Prostate gland (tissue), 2 donors: ENCODE results near the gene KDM4F. TPM values are rescaled to one million over a fixed set of nuclear protein-coding genes. Genes with fewer than 3 reads are reported as not detected.

Source experiments
- DNase-seq: peaks from one replicate; pipeline ENCODE4 v3.0.0-alpha.2; 2019; ENCODE audit warnings: low spot score
- H3K27ac ChIP-seq, 2 donors: fragments of 200-600 bp; sonication (generic); 2 replicates each; pipeline ENCODE4 v1.5.1; 2017 to 2019
- H3K27me3 ChIP-seq: fragments of 200-600 bp; sonication (generic); replicated peaks from 2 replicates; pipeline ENCODE4 v1.5.1; 2019; ENCODE audit not compliant: insufficient read depth
- H3K36me3 ChIP-seq, 2 donors: fragments of 200-600 bp; sonication (generic); 1 replicate in 1 of 2; 2 replicates in 1 of 2; pipeline versions ENCODE4 v1.5.1 to v1.8.1; 2017 to 2019
- H3K4me1 ChIP-seq: fragments of 200-600 bp; sonication (generic); replicated peaks from 2 replicates; pipeline ENCODE4 v1.5.1; 2019
- H3K4me3 ChIP-seq, 2 donors: fragments of 200-600 bp; sonication (generic); 2 replicates each; pipeline ENCODE4 v1.5.1; 2017 to 2019
- H3K9me3 ChIP-seq: fragments of 200-600 bp; sonication (generic); 2 replicates; pipeline ENCODE4 v1.5.1; 2017
- CTCF ChIP-seq, 4 experiments: fragments of 200-600 bp in 2 of 4; fragments of 450-650 bp in 2 of 4; sonication (generic) in 2 of 4; IDR thresholded peaks; 1 replicate in 3 of 4; 2 replicates in 1 of 4; pipeline ENCODE4 v1.5.1; 2016 to 2019; ENCODE audit warnings: antibody characterized with exemption in 4 of 4, mild to moderate bottlenecking in 2 of 4, moderate library complexity in 2 of 4
- POLR2A ChIP-seq: fragments of 450-650 bp; IDR thresholded peaks from one replicate; pipeline ENCODE4 v1.6.1; 2016; ENCODE audit warnings: antibody characterized with exemption, mild to moderate bottlenecking
- POLR2AphosphoS5 ChIP-seq: sonication (generic); formaldehyde crosslinking; IDR thresholded peaks from one replicate; pipeline ENCODE4 v1.6.1; 2017; ENCODE audit warnings: antibody characterized with exemption
- WGBS: methylation state at CpG from one replicate; pipeline ENCODE4 v1.1.5; 2018; 5-methylcytosine and 5-hydroxymethylcytosine counted together
- intact Hi-C: fragments of 100-400 bp; cut with DNase I; formaldehyde crosslinking; loops from one replicate; pipeline ENCODE4 v1.14.2; 2022
- total RNA-seq, 2 donors: library from RNA; depleted of rRNA; stranded (reverse); fragments of >200 nt; gene quantifications; one replicate each; pipeline ENCODE4 v1.1.0, GENCODE V29; 2016

Gene KDM4F
- total RNA-seq, 2 donors from 2014 or later, result not detected

DNA sequence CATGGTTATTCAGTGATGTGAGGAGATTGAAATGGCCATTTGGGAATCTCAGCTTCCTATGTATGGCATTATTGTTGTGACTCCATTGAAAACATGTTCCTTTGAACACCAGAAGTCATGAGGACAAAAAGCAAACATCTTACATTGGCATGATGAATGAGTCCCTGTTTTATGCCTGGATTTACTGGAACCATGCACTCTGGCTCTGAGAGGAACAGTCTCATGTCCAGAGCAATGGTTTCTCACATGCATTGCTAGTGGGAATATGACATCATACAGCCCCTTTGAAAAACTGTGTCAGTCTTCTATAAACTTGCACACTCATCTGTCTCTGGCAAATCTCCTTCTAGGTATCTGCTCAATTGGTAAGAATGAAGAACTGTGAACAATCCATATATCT is 3.4 kb upstream of the KDM4F start:
- no peak for DNase-seq

GRCh38 chr11:95050595-95051202 is 1.5 kb downstream of the KDM4F start:
- 97% methylated on average over 22 of the region's 22 CpGs for WGBS
- Histone ChIP-seq H3K27ac (no peak overlapping the region), H3K36me3 (no peaks in the 10 kb centered on the region), H3K4me3 (no peak overlapping the region), H3K9me3 (no peaks in the 10 kb centered on the region), H3K4me1 (no peaks in the 10 kb centered on the region), H3K27me3 (no peaks in the 10 kb centered on the region)
- intact Hi-C loops, result no loop called here
- DNase-seq, result no peak
- TF ChIP-seq POLR2A (no peak), CTCF (IDR thresholded peaks at IDR 0.05) (no peak), POLR2AphosphoS5 (no peak)

More for the DNA sequence above, 3.4 kb upstream of the KDM4F start:
- H3K27ac ChIP-seq, result no peak overlapping the region
- H3K4me1 ChIP-seq, result no peaks in the 10 kb centered on the region
- intact Hi-C loops, result no loop called here
- TF ChIP-seq CTCF (IDR thresholded peaks at IDR 0.05), result no peak
- TF ChIP-seq POLR2AphosphoS5, result no peak
- TF ChIP-seq POLR2A, result no peak
- no peaks in the 10 kb centered on the region for H3K9me3 ChIP-seq
- H3K36me3 ChIP-seq, result no peaks in the 10 kb centered on the region
- H3K27me3 ChIP-seq, result no peaks in the 10 kb centered on the region
- H3K4me3 ChIP-seq, result no peak overlapping the region

DNA sequence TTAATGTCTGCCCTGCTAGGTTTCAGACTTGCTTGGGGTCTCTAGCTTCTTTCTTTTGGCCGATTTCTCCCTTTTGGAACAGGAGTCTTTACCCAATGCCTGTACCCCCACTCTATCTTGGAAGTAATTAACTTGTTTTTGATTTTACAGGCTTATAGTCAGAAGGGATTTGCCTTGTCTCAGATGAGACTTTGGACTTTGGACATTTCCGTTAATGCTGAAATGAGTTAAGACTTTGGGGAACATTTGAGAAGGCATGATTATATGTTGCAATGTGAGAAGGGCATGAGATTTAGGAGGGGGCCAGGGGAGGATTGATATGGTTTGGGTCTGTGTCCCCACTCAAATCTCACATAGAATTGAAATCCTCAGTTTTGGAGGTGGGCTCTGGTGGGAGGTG is 5.1 kb downstream of the KDM4F start:
- Histone ChIP-seq H3K4me3 (no peak overlapping the region), H3K4me1 (no peaks in the 10 kb centered on the region), H3K36me3 (no peaks in the 10 kb centered on the region), H3K27ac (no peak overlapping the region), H3K9me3 (no peaks in the 10 kb centered on the region), H3K27me3 (no peaks in the 10 kb centered on the region)
- intact Hi-C loops, result no loop called here
- no peak for DNase-seq
- TF ChIP-seq POLR2A (no peak), POLR2AphosphoS5 (no peak), CTCF (IDR thresholded peaks at IDR 0.05) (no peak)
- 91% methylated on average over 2 of the region's 2 CpGs for WGBS

DNA sequence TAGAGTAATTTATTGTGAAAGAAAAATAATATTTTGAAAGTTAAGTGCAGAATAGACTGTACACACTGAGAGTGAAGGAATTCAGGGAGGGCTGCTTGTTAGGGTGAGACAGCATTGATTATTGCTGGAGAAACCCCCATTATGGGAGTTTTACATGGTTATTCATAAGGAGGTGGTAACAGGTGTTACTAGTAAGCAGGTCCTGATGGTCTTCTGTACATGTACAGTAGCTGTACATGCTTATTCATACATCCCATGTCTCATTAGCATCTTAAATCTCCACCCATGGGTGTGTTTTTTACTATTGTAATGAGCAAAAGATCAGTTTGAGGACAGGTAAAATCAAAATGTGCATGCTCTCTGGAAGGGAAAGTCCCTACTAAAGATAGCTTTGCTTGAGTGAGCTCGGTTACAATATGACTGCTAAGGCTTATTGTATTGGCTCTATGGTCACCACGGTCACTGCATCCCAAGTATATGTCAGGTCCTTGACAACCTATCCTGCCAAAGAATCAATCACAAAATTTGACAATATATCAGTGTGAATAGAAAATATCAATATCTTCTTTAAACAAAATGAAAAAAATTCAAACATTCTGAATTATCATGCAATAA is 6.2 kb downstream of the KDM4F start:
- H3K4me3 ChIP-seq, result no peak overlapping the region
- no peak for DNase-seq
- no peaks in the 10 kb centered on the region for H3K4me1 ChIP-seq
- TF ChIP-seq POLR2A (no peak), CTCF (IDR thresholded peaks at IDR 0.05) (no peak), POLR2AphosphoS5 (no peak)
- intact Hi-C loops, result no loop called here
- no peaks in the 10 kb centered on the region for H3K9me3 ChIP-seq
- H3K27ac ChIP-seq, result no peak overlapping the region
- H3K36me3 ChIP-seq, result no peaks in the 10 kb centered on the region
- no peaks in the 10 kb centered on the region for H3K27me3 ChIP-seq
- 43% methylated on average over 2 of the region's 2 CpGs for WGBS

DNA sequence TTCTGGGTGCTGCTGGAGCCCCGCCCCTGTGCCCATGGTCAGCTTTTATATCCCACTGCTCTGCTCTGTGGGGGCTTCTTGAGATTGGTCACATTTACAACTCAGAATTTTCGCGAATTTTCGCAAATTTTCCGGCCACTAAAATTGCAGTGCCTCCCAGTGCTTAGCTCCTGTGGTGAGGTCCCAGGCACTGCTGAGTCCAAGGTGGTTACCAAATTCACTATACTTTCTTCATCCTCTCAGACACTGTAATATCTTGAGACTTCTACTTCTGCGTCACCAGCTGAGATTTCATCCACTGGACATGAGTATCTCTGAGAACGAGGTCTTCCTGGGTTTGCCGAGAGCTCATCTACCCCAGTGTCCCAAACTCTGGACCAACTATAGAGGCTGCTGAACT is 8.7 kb downstream of the KDM4F start:
- Histone ChIP-seq H3K27ac (no peak overlapping the region), H3K4me3 (no peak overlapping the region), H3K4me1 (no peaks in the 10 kb centered on the region), H3K9me3 (no peaks in the 10 kb centered on the region), H3K36me3 (no peaks in the 10 kb centered on the region), H3K27me3 (no peaks in the 10 kb centered on the region)
- DNase-seq, result no peak
- intact Hi-C loops, result no loop called here
- no peak for TF ChIP-seq POLR2AphosphoS5
- no peak for TF ChIP-seq POLR2A
- no peak for TF ChIP-seq CTCF (IDR thresholded peaks at IDR 0.05)
- 96% methylated on average over 8 of the region's 8 CpGs for WGBS
